Thymus (tissue), 11 donors: ENCODE data around the gene LHX3. TPM values are rescaled to one million over a fixed set of nuclear protein-coding genes. Genes with fewer than 3 reads are reported as not detected.

Experiments
- DNase-seq, 9 donors: peaks; one replicate each; pipeline ENCODE4 v3.0.0-alpha.2; 2013; ENCODE audit warnings: low spot score in 9 of 9, low read depth in 6 of 9, missing footprints in 1 of 9
- H3K27ac ChIP-seq, 2 donors: one replicate each; pipeline ENCODE4 v1.5.1; 2013; ENCODE audit warnings: control low read depth in 1 of 2, low read depth in 1 of 2, low read length in 1 of 2, mild to moderate bottlenecking in 1 of 2, moderate library complexity in 1 of 2
- H3K27me3 ChIP-seq, 2 donors: one replicate each; pipeline ENCODE4 v1.5.1; 2013; ENCODE audit warnings: low read length in 1 of 2; ENCODE audit not compliant: control insufficient read depth in 2 of 2, insufficient read depth in 1 of 2
- H3K36me3 ChIP-seq, 2 donors: one replicate each; pipeline ENCODE4 v1.5.1; 2013; ENCODE audit warnings: low read length in 1 of 2, mild to moderate bottlenecking in 1 of 2, moderate library complexity in 1 of 2; ENCODE audit not compliant: control insufficient read depth in 2 of 2, insufficient read depth in 2 of 2
- H3K4me1 ChIP-seq, 2 donors: one replicate each; pipeline ENCODE4 v1.5.1; 2013; ENCODE audit warnings: low read length in 2 of 2; ENCODE audit not compliant: control insufficient read depth in 2 of 2, insufficient read depth in 2 of 2
- H3K4me3 ChIP-seq, 2 donors: one replicate each; pipeline ENCODE4 v1.5.1; 2013; ENCODE audit warnings: low read length in 2 of 2, control low read depth in 1 of 2, mild to moderate bottlenecking in 1 of 2
- H3K9me3 ChIP-seq, 2 donors: one replicate each; pipeline ENCODE4 v1.5.1; 2013; ENCODE audit warnings: low read length in 1 of 2, mild to moderate bottlenecking in 1 of 2; ENCODE audit not compliant: control insufficient read depth in 2 of 2, insufficient read depth in 1 of 2
- WGBS: extraction: QIAGEN DNeasy Blood & Tissue Kit; methylation state at CpG from one replicate; pipeline ENCODE4 v1.1.7; 2013; 5-methylcytosine and 5-hydroxymethylcytosine counted together
- polyA plus RNA-seq: library from polyadenylated mRNA; stranded (reverse); fragments of 200-250 nt; gene quantifications from one replicate; pipeline ENCODE4 v1.2.3, GENCODE V29; 2013
- total RNA-seq: library from RNA; stranded (reverse); fragments of 120-200 nt; gene quantifications from one replicate; pipeline ENCODE4 v1.2.4, GENCODE V29; 2013
- donor health status: healthy.

LHX3 gene
- total and polyA plus RNA-seq, 2 donors: 0.09 to 0.23 TPM

- H3K36me3 ChIP-seq: no peaks in the 10 kb centered on the region
- H3K9me3 ChIP-seq: peaks cover 0 to 3% of the 10 kb centered on the region in 2 donors
- no peak overlapping the region for H3K4me3 ChIP-seq
- H3K27me3 ChIP-seq: peaks cover 85 to 96% of the 10 kb centered on the region in 2 donors
- WGBS: 8% methylated on average over 96 of the region's 96 CpGs
- DNase-seq: no peak
- no peaks in the 10 kb centered on the region for H3K4me1 ChIP-seq
- no peak overlapping the region for H3K27ac ChIP-seq
Measured at GRCh38 chr9:136193127-136193890, 11.6 kb downstream of the LHX3 start.

GRCh38 chr9:136192289-136193126 lies 12.4 kb downstream of the LHX3 start:
- no peak overlapping the region for H3K27ac ChIP-seq
- no peaks in the 10 kb centered on the region for H3K4me1 ChIP-seq
- H3K4me3 ChIP-seq: no peak overlapping the region
- DNase-seq: no peak
- H3K9me3 ChIP-seq: no peaks in the 10 kb centered on the region
- no peaks in the 10 kb centered on the region for H3K36me3 ChIP-seq
- H3K27me3 ChIP-seq: peaks cover 77 to 96% of the 10 kb centered on the region in 2 donors
- 5% methylated on average over 51 of the region's 51 CpGs for WGBS

- DNase-seq: no peak
- no peak overlapping the region for H3K27ac ChIP-seq
- WGBS: 26% methylated on average over 9 of the region's 9 CpGs
Measured at GRCh38 chr9:136191960-136192286, 13.0 kb downstream of the LHX3 start.

GRCh38 chr9:136191099-136191959 lies 13.6 kb downstream of the LHX3 start:
- no peaks in the 10 kb centered on the region for H3K4me1 ChIP-seq
- peaks cover 65 to 94% of the 10 kb centered on the region in 2 donors for H3K27me3 ChIP-seq
- WGBS: 51% methylated on average over 30 of the region's 30 CpGs
- no peaks in the 10 kb centered on the region for H3K9me3 ChIP-seq
- DNase-seq: no peak
- H3K36me3 ChIP-seq: no peaks in the 10 kb centered on the region
- H3K4me3 ChIP-seq: no peak overlapping the region
- H3K27ac ChIP-seq: no peak overlapping the region

More at GRCh38 chr9:136191960-136192286, 13.0 kb downstream of the LHX3 start:
- Histone ChIP-seq H3K27me3 (peaks cover 71 to 96% of the 10 kb centered on the region in 2 donors), H3K4me3 (no peak overlapping the region), H3K4me1 (no peaks in the 10 kb centered on the region), H3K9me3 (no peaks in the 10 kb centered on the region), H3K36me3 (no peaks in the 10 kb centered on the region)

GRCh38 chr9:136190656-136191055 lies 14.3 kb downstream of the LHX3 start:
- no peak overlapping the region for H3K4me3 ChIP-seq
- WGBS: 52% methylated on average over 11 of the region's 11 CpGs
- no peaks in the 10 kb centered on the region for H3K4me1 ChIP-seq
- no peaks in the 10 kb centered on the region for H3K36me3 ChIP-seq
- H3K27ac ChIP-seq: no peak overlapping the region
- DNase-seq: no peak
- no peaks in the 10 kb centered on the region for H3K9me3 ChIP-seq
- H3K27me3 ChIP-seq: peaks cover 59 to 91% of the 10 kb centered on the region in 2 donors

- DNase-seq: no peak
- Histone ChIP-seq H3K4me3 (no peak overlapping the region), H3K27me3 (peaks cover 57 to 91% of the 10 kb centered on the region in 2 donors), H3K36me3 (no peaks in the 10 kb centered on the region), H3K27ac (no peak overlapping the region), H3K4me1 (no peaks in the 10 kb centered on the region), H3K9me3 (no peaks in the 10 kb centered on the region)
- 81% methylated on average over 7 of the region's 7 CpGs for WGBS
Measured at GRCh38 chr9:136190237-136190601, 14.7 kb downstream of the LHX3 start.

GRCh38 chr9:136189394-136190236 lies 15.3 kb downstream of the LHX3 start:
- Histone ChIP-seq H3K27ac (no peak overlapping the region), H3K4me3 (no peak overlapping the region), H3K4me1 (no peaks in the 10 kb centered on the region), H3K27me3 (peaks cover 53 to 90% of the 10 kb centered on the region in 2 donors), H3K9me3 (no peaks in the 10 kb centered on the region), H3K36me3 (no peaks in the 10 kb centered on the region)
- no peak for DNase-seq
- 55% methylated on average over 28 of the region's 28 CpGs for WGBS
